ENCODE data around the gene NABP1. TPM values are rescaled to one million over a fixed set of nuclear protein-coding genes. Genes with fewer than 3 reads are reported as not detected.
"Not testable (repeated sequence)": the region's sequence is repeated elsewhere in the genome, so short reads cannot be mapped to it uniquely, and the experiment has no call there.

The NABP1 gene
- total RNA-seq, 2 experiments from 2014 or later = 16.7 to 42.5 TPM

DNA sequence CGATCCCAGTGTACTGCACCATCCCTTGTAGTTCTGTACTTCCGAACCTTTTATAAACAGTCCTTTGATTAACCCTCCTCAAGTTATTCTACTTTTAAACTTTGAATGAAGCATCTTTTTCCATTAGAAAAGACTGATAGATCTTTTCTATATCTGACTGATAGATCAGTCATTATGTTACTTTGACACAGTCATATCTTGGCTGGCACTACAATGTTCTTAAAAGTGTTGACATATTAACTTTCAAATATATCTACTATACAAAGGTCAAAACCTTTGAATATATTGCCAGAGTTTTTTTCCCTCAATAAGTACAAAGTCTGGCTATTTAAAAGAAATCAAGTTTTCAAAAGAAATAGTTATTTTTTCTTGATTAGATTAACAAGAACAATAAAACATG lies 35.4 kb upstream of the NABP1 start:
- no peaks in the 10 kb centered on the region for H4K20me1 ChIP-seq (ENCODE audit: insufficient read depth, low read length)
- H3K9me2 ChIP-seq (ENCODE audit: insufficient read depth, low read length) = no peaks in the 10 kb centered on the region
- H3K4me3 ChIP-seq (ENCODE audit: low read depth, low read length, poor library complexity, severe bottlenecking) = no peak overlapping the region
- H3K27ac ChIP-seq (ENCODE audit: low read depth, low read length, poor library complexity, severe bottlenecking) = no peak overlapping the region
- no peak for TF ChIP-seq EZH2phosphoT487 (IDR thresholded peaks at IDR 0.05; ENCODE audit: borderline replicate concordance, low read depth, low read length)
- TF ChIP-seq CTCF (conservative IDR thresholded peaks at IDR 0.05; ENCODE audit: low read length) = no peak
- no peaks in the 10 kb centered on the region for H3K79me2 ChIP-seq (ENCODE audit: insufficient read depth, low read depth, low read length)
- no peak overlapping the region for H3K4me2 ChIP-seq (ENCODE audit: low read length)
- intact Hi-C loops (cut with micrococcal nuclease; ENCODE audit: unreplicated experiment) = no loop called here
- ChIA-PET POLR2A (interaction anchor here (0.6 to 0.9 kb wide), 2 partner anchors 28 to 35 kb away, joined by 3 to 5 read pairs; no protein-coding TSS in a partner anchor), CTCF (ENCODE audit: unreplicated experiment) (no interaction called here)
- no peaks in the 10 kb centered on the region for H3K9me3 ChIP-seq (ENCODE audit: low read length)
- no peak for DNase-seq (ENCODE audit: low spot score)
- H3K4me1 ChIP-seq (ENCODE audit: insufficient read depth, low read length, poor library complexity, severe bottlenecking) = no peaks in the 10 kb centered on the region
- no peak overlapping the region for H2AFZ ChIP-seq (ENCODE audit: low read length)
- no peaks in the 10 kb centered on the region for H3K36me3 ChIP-seq (ENCODE audit: insufficient read depth, low read length)
- BruUV-seq (replicated peaks) = no TSS peak

- H2AFZ ChIP-seq (ENCODE audit: low read length) = no peak overlapping the region
- H4K20me1 ChIP-seq (ENCODE audit: insufficient read depth, low read length) = no peaks in the 10 kb centered on the region
- POLR2A ChIA-PET = interaction anchor here (0.9 to 1.5 kb wide), 3 partner anchors 13 to 29 kb away, joined by 3 to 4 read pairs (median 3); no protein-coding TSS in a partner anchor
- DNase-seq (ENCODE audit: low spot score) = no peak
- no peaks in the 10 kb centered on the region for H3K9me2 ChIP-seq (ENCODE audit: insufficient read depth, low read length)
- no peak overlapping the region for H3K27ac ChIP-seq (ENCODE audit: low read depth, low read length, poor library complexity, severe bottlenecking)
- intact Hi-C loops (cut with micrococcal nuclease; ENCODE audit: unreplicated experiment) = no loop called here
- no peaks in the 10 kb centered on the region for H3K36me3 ChIP-seq (ENCODE audit: insufficient read depth, low read length)
- no peaks in the 10 kb centered on the region for H3K79me2 ChIP-seq (ENCODE audit: insufficient read depth, low read depth, low read length)
- no peaks in the 10 kb centered on the region for H3K4me1 ChIP-seq (ENCODE audit: insufficient read depth, low read length, poor library complexity, severe bottlenecking)
- no peak overlapping the region for H3K4me2 ChIP-seq (ENCODE audit: low read length)
- BruUV-seq (replicated peaks) = no TSS peak
- no peak for TF ChIP-seq CTCF (conservative IDR thresholded peaks at IDR 0.05; ENCODE audit: low read length)
- TF ChIP-seq EZH2phosphoT487 (IDR thresholded peaks at IDR 0.05; ENCODE audit: borderline replicate concordance, low read depth, low read length) = no peak
- no peak overlapping the region for H3K4me3 ChIP-seq (ENCODE audit: low read depth, low read length, poor library complexity, severe bottlenecking)
- H3K9me3 ChIP-seq (ENCODE audit: low read length) = no peaks in the 10 kb centered on the region
- CTCF ChIA-PET (ENCODE audit: unreplicated experiment) = no interaction called here
Measured at GRCh38 chr2:191643429-191643828, 34.5 kb upstream of the NABP1 start.

DNA sequence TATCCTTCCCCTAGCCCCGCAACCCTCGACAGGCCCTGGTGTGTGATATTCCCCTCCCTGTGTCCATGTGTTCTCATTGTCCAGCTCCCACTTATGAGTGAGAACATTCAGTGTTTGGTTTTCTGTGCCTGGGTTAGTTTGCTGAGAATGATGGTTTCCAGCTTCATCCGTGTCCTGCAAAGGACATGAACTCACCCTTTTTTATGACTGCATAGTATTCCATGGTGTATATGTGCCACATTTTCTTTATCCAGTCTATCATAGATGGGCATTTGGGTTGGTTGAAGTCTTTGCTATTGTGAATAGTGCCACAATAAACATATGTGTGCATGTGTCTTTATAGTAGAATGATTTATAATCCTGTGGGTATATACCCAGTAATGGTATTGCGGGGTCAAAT lies 33.3 kb upstream of the NABP1 start:
- H3K4me2 ChIP-seq (ENCODE audit: low read length); H3K4me1 ChIP-seq (ENCODE audit: insufficient read depth, low read length, poor library complexity, severe bottlenecking); DNase-seq (ENCODE audit: low spot score); H2AFZ ChIP-seq (ENCODE audit: low read length); intact Hi-C loops (cut with micrococcal nuclease; ENCODE audit: unreplicated experiment); H3K9me2 ChIP-seq (ENCODE audit: insufficient read depth, low read length); H4K20me1 ChIP-seq (ENCODE audit: insufficient read depth, low read length); H3K36me3 ChIP-seq (ENCODE audit: insufficient read depth, low read length); BruUV-seq (replicated peaks); H3K79me2 ChIP-seq (ENCODE audit: insufficient read depth, low read depth, low read length); H3K9me3 ChIP-seq (ENCODE audit: low read length); H3K27ac ChIP-seq (ENCODE audit: low read depth, low read length, poor library complexity, severe bottlenecking); H3K4me3 ChIP-seq (ENCODE audit: low read depth, low read length, poor library complexity, severe bottlenecking); CTCF ChIA-PET (ENCODE audit: unreplicated experiment): not testable (repeated sequence)
- POLR2A ChIA-PET = interaction anchor here (0.7 to 1.5 kb wide), 2 partner anchors 14 to 18 kb away, joined by 3 to 4 read pairs; no protein-coding TSS in a partner anchor
